Choroid plexus epithelial cell (primary cell): Measurements from ENCODE around the gene TMED8.

Experiments used
- DNase-seq: peaks from one replicate; pipeline ENCODE4 v3.0.0-alpha.2; 2010; ENCODE audit warnings: low read depth
- H3K4me3 ChIP-seq: 2 replicates; pipeline ENCODE4 v1.5.1; 2011; ENCODE audit warnings: low read depth, mild to moderate bottlenecking, control low read depth, low read length, moderate library complexity
- CTCF ChIP-seq: conservative IDR thresholded peaks from 2 replicates; pipeline ENCODE4 v1.5.1; 2011; ENCODE audit warnings: low read depth, mild to moderate bottlenecking, control low read depth, inconsistent platforms, low read length, moderate library complexity

Gene TMED8

GRCh38 chr14:77364146-77364545 is 12.7 kb downstream of the TMED8 start:
- no peak for TF ChIP-seq CTCF
- H3K4me3 ChIP-seq: no peak overlapping the region
- peak; percentile 25 for DNase-seq

- no peak for TF ChIP-seq CTCF
- H3K4me3 ChIP-seq: no peak overlapping the region
- DNase-seq: no peak
These were observed 17.3 kb downstream of the TMED8 start for GRCh38 chr14:77359626-77360025.

GRCh38 chr14:77356899-77357298 is 20.0 kb downstream of the TMED8 start:
- H3K4me3 ChIP-seq: no peak overlapping the region
- no peak for TF ChIP-seq CTCF
- no peak for DNase-seq

GRCh38 chr14:77355811-77356210 is 21.1 kb downstream of the TMED8 start:
- no peak for TF ChIP-seq CTCF
- no peak for DNase-seq
- H3K4me3 ChIP-seq: no peak overlapping the region

- no peak for TF ChIP-seq CTCF
- H3K4me3 ChIP-seq: no peak overlapping the region
- no peak for DNase-seq
These were observed 23.3 kb downstream of the TMED8 start for GRCh38 chr14:77353469-77354141.

GRCh38 chr14:77347751-77348150 is 29.1 kb downstream of the TMED8 start:
- TF ChIP-seq CTCF: no peak
- no peak overlapping the region for H3K4me3 ChIP-seq
- peak; percentile 28 for DNase-seq

- H3K4me3 ChIP-seq: no peak overlapping the region
- no peak for TF ChIP-seq CTCF
- DNase-seq: no peak
These were observed 30.4 kb downstream of the TMED8 start for GRCh38 chr14:77346495-77346894.
